Measurements from ENCODE around the gene ELAVL4. TPM values are rescaled to one million over a fixed set of nuclear protein-coding genes. Genes with fewer than 3 reads are reported as not detected.

The ELAVL4 gene
- total and polyA plus RNA-seq, 9 of the 15 experiments (the other 6 are each of a cell fraction or from before 2014, with no cell fraction given) = not detected

GRCh38 chr1:50106095-50106761, 2.5 kb upstream of the ELAVL4 start:
- H3K27me3 ChIP-seq (ENCODE audit: control insufficient read depth in 2 of 2, insufficient read depth in 2 of 2, low read length in 2 of 2) = no peaks in the 10 kb centered on the region
- H3K9ac ChIP-seq (ENCODE audit: insufficient read depth in 1 of 2, low read depth in 2 of 2, low read length in 2 of 2) = no peak overlapping the region
- no peaks in the 10 kb centered on the region for H3K79me2 ChIP-seq (ENCODE audit: control insufficient read depth, insufficient read depth, low read length)
- BruUV-seq (replicated peaks) = no TSS peak
- intact Hi-C loops (cut with micrococcal nuclease) (no loop called here), in situ Hi-C loops (cut with MboI) (no loop called here)
- H3K9me1 ChIP-seq (ENCODE audit: control insufficient read depth, insufficient read depth, low read length) = no peaks in the 10 kb centered on the region
- H2AFZ ChIP-seq (ENCODE audit: low read depth, low read length) = no peak overlapping the region
- H3K4me1 ChIP-seq (replicated peaks in 1 of 2; ENCODE audit: control insufficient read depth in 2 of 2, insufficient read depth in 2 of 2, low read length in 2 of 2) = no peaks in the 10 kb centered on the region
- H3K27ac ChIP-seq (ENCODE audit: extremely low read depth, low read depth, low read length) = no peak overlapping the region
- DNase-seq (ENCODE audit: extremely low read depth in 1 of 4, low spot score in 3 of 4) (no peak), FAIRE-seq (no peak), ATAC-seq (no peak)
- ChIA-PET POLR2A (no interaction called here), CTCF (ENCODE audit: low intra/inter-chr PET ratio) (no interaction called here)
- no peak overlapping the region for H3K4me2 ChIP-seq (ENCODE audit: insufficient read depth, low read length)
- H3K4me3 ChIP-seq = no peak overlapping the region
- WGBS (ENCODE audit: insufficient coverage, low coverage, missing lambda C conversion rate) = under 1% methylated on average over 12 of the region's 12 CpGs
- no peaks in the 10 kb centered on the region for H3K36me3 ChIP-seq (ENCODE audit: control insufficient read depth, insufficient read depth, low read length)
- H3K9me3 ChIP-seq (replicated peaks; ENCODE audit: control insufficient read depth, insufficient read depth, low read depth, low read length) = no peaks in the 10 kb centered on the region
- no peaks in the 10 kb centered on the region for H4K20me1 ChIP-seq (replicated peaks; ENCODE audit: control insufficient read depth, insufficient read depth, low read length)
- TF ChIP-seq RBM39 (optimal IDR thresholded peaks at IDR 0.05; ENCODE audit: low read depth, low read length) (no peak), SRSF7 (optimal IDR thresholded peaks at IDR 0.05; ENCODE audit: low read depth, low read length) (no peak), ZNF707 (CRISPR knock-in tag; conservative IDR thresholded peaks at IDR 0.05) (no peak), PURB (CRISPR knock-in tag; IDR thresholded peaks at IDR 0.05; ENCODE audit: low read depth) (no peak), RERE (CRISPR knock-in tag; IDR thresholded peaks at IDR 0.05; ENCODE audit: borderline replicate concordance) (no peak), ZNF766 (CRISPR knock-in tag; conservative IDR thresholded peaks at IDR 0.05) (no peak), FIP1L1 (IDR thresholded peaks at IDR 0.05; ENCODE audit: low read depth, low read length, poor library complexity, severe bottlenecking) (no peak), RBFOX2 (IDR thresholded peaks at IDR 0.05; ENCODE audit: low read depth, low read length) (no peak), NR2C2 (CRISPR knock-in tag; IDR thresholded peaks at IDR 0.05) (no peak), NR2C2 (tag; IDR thresholded peaks at IDR 0.05) (no peak), ZFPM2 (CRISPR knock-in tag; IDR thresholded peaks at IDR 0.05) (no peak), ZNF740 (CRISPR knock-in tag; IDR thresholded peaks at IDR 0.05) (no peak), ZNF740 (tag; IDR thresholded peaks at IDR 0.05) (no peak), CBX8 (IDR thresholded peaks at IDR 0.05; ENCODE audit: borderline replicate concordance, extremely low read depth, low read depth, low read length, poor library complexity, severe bottlenecking) (no peak), GATAD2A (IDR thresholded peaks at IDR 0.05) (no peak), ZKSCAN1 (IDR thresholded peaks at IDR 0.05; ENCODE audit: low read depth, low read length) (no peak)
